GM18519 (cell line): ENCODE data around the gene ATP13A5.

Source experiments
- ATAC-seq: cut with Tn5 transposase; IDR thresholded peaks from one replicate; pipeline ENCODE4 v1.9.1; 2021; ENCODE audit warnings: mild to moderate bottlenecking, moderate library complexity; ENCODE audit not compliant: unreplicated experiment, low FRiP score

The ATP13A5 gene

GRCh38 chr3:193378706-193379105 is at the start of gene ATP13A5:
Gene ATP13A5, minus strand, starts transcription at chr3:193378753. Its CDS starts 28 bp downstream, at chr3:193378725.
- no peak for ATAC-seq

- no peak for ATAC-seq
Measured at GRCh38 chr3:193418576-193419373, 40.2 kb upstream of the ATP13A5 start.

GRCh38 chr3:193416629-193417028 is 38.1 kb upstream of the ATP13A5 start:
- no peak for ATAC-seq

GRCh38 chr3:193407688-193408087 is 29.1 kb upstream of the ATP13A5 start:
- ATAC-seq: no peak

- ATAC-seq: no peak
Measured at GRCh38 chr3:193407112-193407511, 28.6 kb upstream of the ATP13A5 start.

GRCh38 chr3:193403307-193403706 is 24.8 kb upstream of the ATP13A5 start:
- no peak for ATAC-seq

- no peak for ATAC-seq
Measured at GRCh38 chr3:193400304-193400703, 21.8 kb upstream of the ATP13A5 start.

GRCh38 chr3:193396451-193397244 is 18.1 kb upstream of the ATP13A5 start:
- ATAC-seq: no peak

GRCh38 chr3:193391902-193392301 is 13.3 kb upstream of the ATP13A5 start:
- ATAC-seq: no peak

GRCh38 chr3:193389335-193389734 is 10.8 kb upstream of the ATP13A5 start:
- ATAC-seq: no peak

- ATAC-seq: no peak
Measured at GRCh38 chr3:193388361-193388760, 9.8 kb upstream of the ATP13A5 start.

- ATAC-seq: no peak
Measured at GRCh38 chr3:193387596-193387995, 9.0 kb upstream of the ATP13A5 start.

- ATAC-seq: no peak
Measured at GRCh38 chr3:193377591-193377990, 962 bp downstream of the ATP13A5 start.

GRCh38 chr3:193375614-193376013 is 2.9 kb downstream of the ATP13A5 start:
- no peak for ATAC-seq

- peak; percentile 46 for ATAC-seq
Measured at GRCh38 chr3:193372783-193373182, 5.8 kb downstream of the ATP13A5 start.

GRCh38 chr3:193367868-193368267 is 10.7 kb downstream of the ATP13A5 start:
- ATAC-seq: no peak

GRCh38 chr3:193357291-193357690 is 21.3 kb downstream of the ATP13A5 start:
- no peak for ATAC-seq

GRCh38 chr3:193354423-193354822 is 24.1 kb downstream of the ATP13A5 start:
- ATAC-seq: no peak

- ATAC-seq: no peak
Measured at GRCh38 chr3:193350744-193351143, 27.8 kb downstream of the ATP13A5 start.

- ATAC-seq: no peak
Measured at GRCh38 chr3:193348686-193349085, 29.9 kb downstream of the ATP13A5 start.
